M059J (cell line): ENCODE data around the gene ADAM23. TPM values are rescaled to one million over a fixed set of nuclear protein-coding genes. Genes with fewer than 3 reads are reported as not detected.

Source experiments
- DNase-seq: peaks from one replicate; pipeline ENCODE4 v3.0.0-alpha.2; 2012; ENCODE audit warnings: low read depth
- total RNA-seq: library from RNA; depleted of rRNA; stranded (reverse); fragments of >200 nt; shearing (Covaris generic); gene quantifications from 2 replicates; pipeline ENCODE4 v1.2.3, GENCODE V29; 2014

The ADAM23 gene
- total RNA-seq, 1 experiment from 2014 or later, result 0.25 TPM

GRCh38 chr2:206438196-206438724 lies 5.1 kb upstream of the ADAM23 start:
- no peak for DNase-seq

DNA sequence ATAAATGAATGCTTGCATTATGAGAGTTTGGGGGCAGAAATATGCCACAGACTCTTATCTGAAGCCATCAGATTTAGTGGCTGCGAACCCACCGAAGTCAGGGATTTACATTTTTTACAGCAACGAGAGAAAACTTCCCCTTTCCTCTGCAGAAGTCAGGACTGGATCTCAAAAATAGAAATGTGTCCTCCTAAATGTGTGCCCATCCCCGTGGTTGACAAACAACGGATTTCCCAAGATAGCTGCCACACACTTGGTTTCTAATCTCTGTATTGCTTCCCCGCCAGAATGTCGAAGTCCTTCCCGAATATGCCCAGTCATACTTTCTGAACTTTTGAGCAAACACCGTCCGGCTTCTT lies 879 bp upstream of the ADAM23 start:
- no peak for DNase-seq

DNA sequence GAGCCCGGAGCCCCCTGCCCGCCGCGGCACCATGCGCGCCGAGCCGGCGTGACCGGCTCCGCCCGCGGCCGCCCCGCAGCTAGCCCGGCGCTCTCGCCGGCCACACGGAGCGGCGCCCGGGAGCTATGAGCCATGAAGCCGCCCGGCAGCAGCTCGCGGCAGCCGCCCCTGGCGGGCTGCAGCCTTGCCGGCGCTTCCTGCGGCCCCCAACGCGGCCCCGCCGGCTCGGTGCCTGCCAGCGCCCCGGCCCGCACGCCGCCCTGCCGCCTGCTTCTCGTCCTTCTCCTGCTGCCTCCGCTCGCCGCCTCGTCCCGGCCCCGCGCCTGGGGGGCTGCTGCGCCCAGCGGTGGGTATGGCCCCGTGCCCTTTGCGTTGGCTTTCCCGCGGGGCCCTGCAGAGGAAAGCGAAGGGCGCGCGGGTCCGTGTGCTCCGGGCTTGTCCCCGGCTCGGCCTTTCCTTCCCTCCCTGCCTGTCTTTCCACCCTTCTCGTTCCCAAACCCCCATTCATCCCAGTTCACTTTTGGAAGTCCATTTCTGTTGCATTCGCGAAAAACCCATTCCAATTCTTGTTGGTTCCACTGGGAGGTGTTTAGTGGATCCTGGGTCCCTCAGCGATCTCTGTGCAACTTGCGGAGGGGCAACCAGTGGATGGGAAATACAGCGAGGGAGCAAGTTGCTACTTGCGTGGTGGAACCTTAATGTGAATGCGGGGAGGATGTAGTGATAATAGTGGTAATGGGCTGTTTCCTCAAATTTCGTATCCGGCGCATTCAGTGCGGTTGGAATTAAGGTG lies 599 bp downstream of the ADAM23 start:
- DNase-seq, result peak; percentile 17

DNA sequence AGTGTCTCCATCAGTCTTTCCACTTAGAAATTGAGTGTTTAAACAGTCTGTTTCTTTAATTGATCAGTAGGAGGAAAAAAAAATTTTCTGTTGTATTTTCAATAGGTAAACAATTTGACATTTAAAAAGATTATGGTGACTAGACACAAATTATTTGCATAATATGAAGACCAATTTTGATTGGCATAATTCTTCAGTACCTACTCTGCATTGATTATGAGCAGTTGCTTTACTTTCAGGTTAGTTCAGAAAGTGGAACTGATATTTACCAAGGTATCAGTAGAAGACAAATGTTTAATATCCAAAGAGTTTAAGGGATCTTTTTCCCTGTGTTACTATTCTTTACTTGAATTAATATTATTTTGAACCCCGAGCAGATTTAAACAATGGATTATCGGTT lies 2.6 kb downstream of the ADAM23 start:
- no peak for DNase-seq

DNA sequence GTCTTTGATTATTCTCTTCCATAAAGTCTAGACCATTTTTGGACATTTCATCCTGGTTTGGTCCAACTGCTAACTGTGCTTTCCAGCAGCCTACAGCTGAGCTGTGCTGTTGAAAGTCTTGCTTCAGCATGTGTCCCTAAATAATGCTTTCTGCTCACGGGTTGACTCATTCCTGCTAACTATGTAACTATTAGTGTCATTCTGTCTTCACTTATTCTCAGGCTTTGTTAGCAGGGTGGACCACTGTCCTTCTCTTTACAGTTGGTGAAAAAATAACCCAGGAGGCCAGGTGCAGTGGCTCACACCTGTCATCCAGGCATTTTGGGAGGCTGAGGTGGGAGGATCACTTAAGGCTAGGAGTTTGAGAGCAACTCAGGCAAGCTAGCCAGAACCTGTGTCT lies 8.9 kb downstream of the ADAM23 start:
- DNase-seq, result no peak

- peak; percentile 14 for DNase-seq
Measured at GRCh38 chr2:206452750-206453149, 9.4 kb downstream of the ADAM23 start.

GRCh38 chr2:206456078-206456754 lies 12.9 kb downstream of the ADAM23 start:
- no peak for DNase-seq

DNA sequence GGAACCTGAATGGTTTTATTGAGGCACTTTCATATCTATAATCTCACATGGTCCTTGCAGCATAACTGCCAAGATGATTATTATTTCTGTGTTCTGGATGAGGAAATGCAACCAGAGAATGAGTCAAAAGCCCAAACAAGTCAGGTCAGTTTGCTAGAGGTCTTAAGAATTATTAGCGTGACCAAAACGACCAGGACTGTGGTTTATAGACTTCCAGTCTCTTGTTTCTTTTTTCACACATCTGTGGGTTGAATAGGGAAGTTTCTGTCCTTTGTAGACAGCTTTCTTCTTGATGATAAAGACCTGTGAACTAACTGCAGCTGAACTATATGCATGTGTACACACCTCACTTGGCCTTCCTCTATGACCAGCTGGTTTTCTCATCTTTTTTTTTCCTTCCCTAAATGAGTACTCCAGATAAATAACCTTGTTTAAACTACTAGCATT lies 13.9 kb downstream of the ADAM23 start:
- peak; percentile 12 for DNase-seq

- DNase-seq, result no peak
Measured at GRCh38 chr2:206462240-206462854, 19.0 kb downstream of the ADAM23 start.

DNA sequence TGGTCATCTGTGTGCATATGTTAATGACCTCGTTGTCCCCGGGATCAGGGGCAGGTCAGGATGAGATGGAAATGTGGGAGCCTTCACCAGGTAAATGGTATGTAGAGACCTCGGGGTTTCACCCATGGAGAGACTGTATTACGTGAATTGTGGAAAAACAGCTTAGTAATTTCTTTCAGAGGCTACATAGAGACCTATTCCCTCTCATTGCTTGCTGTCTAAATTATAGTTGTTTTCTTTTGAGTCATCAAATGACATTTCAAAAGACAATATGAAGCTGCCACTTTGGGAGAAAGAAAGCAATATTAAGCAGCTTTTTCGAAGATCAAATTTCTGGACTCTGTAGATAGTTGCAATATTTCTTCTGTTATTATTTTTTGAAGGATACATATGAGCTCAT lies 20.4 kb downstream of the ADAM23 start:
- DNase-seq, result no peak

DNA sequence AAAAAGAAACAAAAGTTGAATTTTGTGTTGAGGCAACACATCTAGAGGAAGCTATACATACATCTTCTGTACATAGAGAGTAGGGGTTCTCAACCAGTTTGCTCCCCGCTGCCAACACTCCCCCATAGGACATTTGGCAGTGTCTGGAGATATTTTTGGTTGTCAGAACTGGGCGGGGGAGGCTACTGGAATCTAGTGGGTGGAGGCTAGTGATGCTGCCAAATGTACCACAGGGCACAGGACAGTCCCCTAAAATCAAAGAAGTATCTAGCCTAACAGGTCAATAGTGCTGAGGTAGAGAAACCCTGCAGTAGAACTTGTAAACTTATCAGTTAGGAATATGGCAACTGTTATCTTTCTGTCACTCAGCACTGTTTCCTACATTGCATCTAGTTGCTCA lies 21.3 kb downstream of the ADAM23 start:
- DNase-seq, result no peak

- DNase-seq, result no peak
Measured at GRCh38 chr2:206471524-206472062, 28.3 kb downstream of the ADAM23 start.

DNA sequence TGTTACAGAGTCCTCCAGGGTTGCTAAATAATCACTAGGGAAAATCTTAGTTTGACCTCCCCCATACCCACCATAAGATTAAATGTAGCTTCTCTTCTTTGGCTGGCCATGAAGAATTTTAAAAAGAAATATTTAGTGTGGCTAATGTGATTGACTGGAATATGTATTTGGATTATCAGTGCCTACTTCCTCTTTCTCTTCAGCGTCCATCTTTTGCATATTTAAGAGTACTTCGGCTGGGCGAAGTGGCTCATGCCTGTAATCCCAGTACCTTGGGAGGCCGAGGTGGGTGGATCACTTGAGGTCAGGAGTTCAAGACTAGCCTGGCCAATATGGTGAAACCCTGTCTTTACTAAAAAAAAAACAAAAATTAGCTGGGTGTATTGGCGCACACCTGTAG lies 28.8 kb downstream of the ADAM23 start:
- no peak for DNase-seq

DNA sequence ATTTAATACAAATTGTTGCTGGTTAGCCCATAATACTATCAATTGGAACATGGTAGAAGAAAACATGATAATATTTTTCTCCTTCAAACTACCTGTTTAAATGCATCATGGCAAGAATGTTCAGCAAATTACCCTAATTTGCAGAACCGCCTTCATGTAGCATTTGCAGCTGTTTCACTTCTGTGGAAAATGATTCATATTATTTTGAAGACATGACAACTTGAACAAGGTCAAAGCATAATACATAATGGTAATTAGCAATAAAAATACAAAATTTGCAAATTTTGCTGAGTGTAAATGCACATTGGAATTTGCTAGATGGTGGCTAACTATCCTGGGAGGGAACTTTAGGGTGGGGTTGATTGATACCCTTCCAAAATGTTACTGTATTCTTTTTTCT lies 30.8 kb downstream of the ADAM23 start:
- DNase-seq, result no peak

- no peak for DNase-seq
Measured at GRCh38 chr2:206477296-206477695, 34.0 kb downstream of the ADAM23 start.

DNA sequence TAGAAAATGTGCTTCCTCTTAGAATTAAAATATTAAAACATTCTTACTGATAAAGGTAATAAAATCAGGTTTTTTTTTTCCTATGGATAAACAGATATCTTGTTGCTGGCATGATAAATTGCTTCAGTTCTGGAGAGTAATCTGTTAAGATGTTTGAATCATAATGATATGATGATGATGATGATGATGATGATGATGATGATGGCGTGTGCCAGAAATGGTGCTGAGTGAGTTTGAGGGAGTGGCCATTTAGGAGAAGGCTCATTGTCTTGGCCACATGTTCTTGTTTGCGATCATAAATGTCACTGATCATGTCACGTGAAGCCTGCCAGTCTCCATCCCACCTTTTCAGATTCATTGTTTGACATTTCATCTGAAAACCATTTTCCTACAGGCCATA lies 35.0 kb downstream of the ADAM23 start:
- no peak for DNase-seq

GRCh38 chr2:206480161-206480560 lies 36.8 kb downstream of the ADAM23 start:
- DNase-seq, result no peak

GRCh38 chr2:206480620-206481019 lies 37.3 kb downstream of the ADAM23 start:
- DNase-seq, result no peak

DNA sequence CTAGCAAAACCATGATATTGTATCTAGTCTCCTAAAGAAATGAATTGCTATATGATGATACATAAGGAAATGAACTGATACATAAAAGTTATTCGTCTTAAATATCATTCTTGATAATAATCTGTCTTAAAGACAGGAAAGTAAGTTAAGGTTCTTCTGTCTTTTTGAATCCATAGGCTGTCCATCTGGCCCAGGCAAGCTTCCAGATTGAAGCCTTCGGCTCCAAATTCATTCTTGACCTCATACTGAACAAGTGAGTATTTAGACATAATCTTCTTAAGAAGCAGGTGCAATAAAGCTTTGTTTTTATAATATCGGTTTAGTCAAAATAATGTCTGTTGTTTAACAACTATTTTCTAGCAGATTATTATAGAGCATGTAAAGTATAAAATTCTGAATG lies 37.7 kb downstream of the ADAM23 start:
- DNase-seq, result no peak

DNA sequence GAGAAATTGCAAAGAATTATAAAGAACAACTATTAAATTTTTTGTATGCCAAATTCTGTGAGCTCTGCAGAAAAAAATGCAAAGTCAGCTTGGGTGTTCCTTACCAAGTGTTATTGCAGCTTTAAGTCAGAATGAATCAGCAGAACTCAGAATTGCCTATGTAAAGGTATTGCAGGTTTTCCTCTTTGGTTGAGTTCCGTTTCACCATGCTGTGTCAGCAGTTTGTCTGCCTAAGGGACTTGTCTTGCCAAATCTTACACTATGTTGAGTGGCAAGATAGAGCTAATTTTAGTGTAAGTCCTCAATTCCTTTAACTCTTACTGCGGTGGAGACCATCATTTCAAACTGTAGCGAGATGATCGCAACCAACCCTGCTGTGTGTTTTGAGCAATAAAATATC lies 38.8 kb downstream of the ADAM23 start:
- no peak for DNase-seq

- DNase-seq, result no peak
Measured at GRCh38 chr2:206482633-206483032, 39.3 kb downstream of the ADAM23 start.

- no peak for DNase-seq
Measured at GRCh38 chr2:206488053-206488452, 44.7 kb downstream of the ADAM23 start.

- DNase-seq, result no peak
Measured at GRCh38 chr2:206488623-206489022, 45.3 kb downstream of the ADAM23 start.
